ENCODE results near the gene RHOD. TPM values are rescaled to one million over a fixed set of nuclear protein-coding genes. Genes with fewer than 3 reads are reported as not detected.

Gene RHOD
- total and polyA plus RNA-seq, 2 experiments from 2014 or later: 43.3 to 77.6 TPM

DNA sequence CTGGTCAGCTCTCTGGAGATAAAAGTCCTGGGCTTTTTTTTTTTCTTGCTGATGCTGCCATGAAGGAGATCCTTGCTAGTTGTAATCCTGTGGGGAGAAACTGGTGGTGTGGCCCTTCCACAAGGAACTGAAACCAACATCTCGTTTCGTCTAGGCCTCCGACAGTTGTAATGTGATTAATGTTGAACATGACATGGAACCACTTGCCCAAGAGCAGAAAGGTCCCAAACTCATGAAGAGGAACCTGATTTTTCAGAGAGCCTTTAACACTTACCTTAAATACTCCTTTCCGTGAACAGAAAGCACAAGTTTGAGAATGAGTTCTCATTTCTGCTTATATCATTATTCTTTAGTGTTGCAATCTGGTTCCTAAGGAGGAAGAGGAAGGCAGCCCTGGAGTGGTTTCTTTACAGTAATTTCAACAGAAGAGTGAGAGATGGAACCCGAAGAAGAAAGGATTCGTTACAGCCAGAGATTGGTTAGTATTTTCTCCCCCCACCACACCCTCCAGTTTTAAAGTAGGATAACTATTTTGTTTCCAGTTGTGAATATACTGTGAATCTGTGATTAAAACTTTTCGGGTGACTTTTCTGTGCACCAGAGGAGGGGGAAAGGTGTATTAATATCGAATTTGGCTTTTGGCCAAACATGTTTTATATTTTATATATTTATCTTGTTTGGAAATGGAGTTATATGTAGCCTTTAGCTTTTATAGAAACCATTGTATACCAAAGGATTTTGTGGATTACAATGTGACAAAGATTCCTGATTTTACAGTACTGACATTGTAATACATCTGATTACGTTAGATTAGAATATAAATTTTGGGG, 64.4 kb downstream of the RHOD start:
- peak overlapping the region; percentile 99 for H3K27ac ChIP-seq
- 20% methylated on average over 9 of the region's 9 CpGs for WGBS (ENCODE audit: low lambda C conversion rate, missing lambda C conversion rate)
- H3K36me3 ChIP-seq (replicated peaks; ENCODE audit: insufficient read depth, low read depth): no peaks in the 10 kb centered on the region
- H3K27me3 ChIP-seq: no peaks in the 10 kb centered on the region
- no peaks in the 10 kb centered on the region for H3K9me2 ChIP-seq (replicated peaks; ENCODE audit: insufficient read depth)
- no peak overlapping the region for H2AFZ ChIP-seq
- peaks cover 17% of the 10 kb centered on the region for H3K4me1 ChIP-seq (ENCODE audit: insufficient read depth)
- no peak for TF ChIP-seq EZH2 (IDR thresholded peaks at IDR 0.05; ENCODE audit: borderline replicate concordance)
- TF ChIP-seq, protein P1, sequence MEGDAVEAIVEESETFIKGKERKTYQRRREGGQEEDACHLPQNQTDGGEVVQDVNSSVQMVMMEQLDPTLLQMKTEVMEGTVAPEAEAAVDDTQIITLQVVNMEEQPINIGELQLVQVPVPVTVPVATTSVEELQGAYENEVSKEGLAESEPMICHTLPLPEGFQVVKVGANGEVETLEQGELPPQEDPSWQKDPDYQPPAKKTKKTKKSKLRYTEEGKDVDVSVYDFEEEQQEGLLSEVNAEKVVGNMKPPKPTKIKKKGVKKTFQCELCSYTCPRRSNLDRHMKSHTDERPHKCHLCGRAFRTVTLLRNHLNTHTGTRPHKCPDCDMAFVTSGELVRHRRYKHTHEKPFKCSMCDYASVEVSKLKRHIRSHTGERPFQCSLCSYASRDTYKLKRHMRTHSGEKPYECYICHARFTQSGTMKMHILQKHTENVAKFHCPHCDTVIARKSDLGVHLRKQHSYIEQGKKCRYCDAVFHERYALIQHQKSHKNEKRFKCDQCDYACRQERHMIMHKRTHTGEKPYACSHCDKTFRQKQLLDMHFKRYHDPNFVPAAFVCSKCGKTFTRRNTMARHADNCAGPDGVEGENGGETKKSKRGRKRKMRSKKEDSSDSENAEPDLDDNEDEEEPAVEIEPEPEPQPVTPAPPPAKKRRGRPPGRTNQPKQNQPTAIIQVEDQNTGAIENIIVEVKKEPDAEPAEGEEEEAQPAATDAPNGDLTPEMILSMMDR (IDR thresholded peaks at IDR 0.05; ENCODE audit: poor library complexity): no peak
- TF ChIP-seq EZH2phosphoT487 (IDR thresholded peaks at IDR 0.05; ENCODE audit: low read depth, severe bottlenecking, unreplicated experiment): no peak
- peaks cover 65% of the 10 kb centered on the region for H3K79me2 ChIP-seq
- no peaks in the 10 kb centered on the region for H3K9me3 ChIP-seq (ENCODE audit: low read depth)
- peak overlapping the region; percentile 83 for H3K4me2 ChIP-seq
- peak overlapping the region; percentile 72 for H3K4me3 ChIP-seq
- peaks cover 57% of the 10 kb centered on the region for H4K20me1 ChIP-seq (ENCODE audit: insufficient read depth, poor library complexity, severe bottlenecking)
- DNase-seq (ENCODE audit: low spot score): peak; percentile 37

Small RNA genes lying within 50 kb of the gene (microRNA-seq; reads per million reads assigned to microRNA genes)
- gene MIR6860: not detected

Other genes with a start within 250 kb of the RHOD start
- 19.8 and 27.0 TPM in 2 replicates for gene RCE1, start 213.4 kb upstream of the RHOD start, total RNA-seq
- 41.4 and 42.2 TPM in 2 replicates for gene RCE1, start 213.4 kb upstream of the RHOD start, polyA plus RNA-seq
- gene LRFN4, start 199.8 kb upstream of the RHOD start, total RNA-seq: 12.5 and 15.8 TPM in 2 replicates
- 14.3 and 30.2 TPM in 2 replicates for gene LRFN4, start 199.8 kb upstream of the RHOD start, polyA plus RNA-seq
- gene PC, start 98.5 kb upstream of the RHOD start, total RNA-seq: 39.7 and 47.4 TPM in 2 replicates
- 57.9 and 78.1 TPM in 2 replicates for gene PC, start 98.5 kb upstream of the RHOD start, polyA plus RNA-seq
- 1.5 and 3.4 TPM in 2 replicates for gene C11orf86, start 81.5 kb upstream of the RHOD start, total RNA-seq
- gene C11orf86, start 81.5 kb upstream of the RHOD start, polyA plus RNA-seq: 0.34 and 2.6 TPM in 2 replicates
- 0.08 and 0.27 TPM in 2 replicates for gene SYT12, start 33.7 kb upstream of the RHOD start, total RNA-seq
- 0.50 and 1.8 TPM in 2 replicates for gene SYT12, start 33.7 kb upstream of the RHOD start, polyA plus RNA-seq
- 41.3 and 51.2 TPM in 2 replicates for gene KDM2A, start 62.4 kb downstream of the RHOD start, total RNA-seq
- gene KDM2A, start 62.4 kb downstream of the RHOD start, polyA plus RNA-seq: 18.7 and 19.7 TPM in 2 replicates
- 41.4 and 57.3 TPM in 2 replicates for gene GRK2, start 209.6 kb downstream of the RHOD start, total RNA-seq
- 59.6 and 64.1 TPM in 2 replicates for gene GRK2, start 209.6 kb downstream of the RHOD start, polyA plus RNA-seq
- gene ANKRD13D, start 232.5 kb downstream of the RHOD start, total RNA-seq: 22.1 and 25.3 TPM in 2 replicates
- 43.9 and 49.5 TPM in 2 replicates for gene ANKRD13D, start 232.5 kb downstream of the RHOD start, polyA plus RNA-seq
- 27.7 and 29.7 TPM in 2 replicates for gene SSH3, start 246.7 kb downstream of the RHOD start, total RNA-seq
- 49.5 and 66.4 TPM in 2 replicates for gene SSH3, start 246.7 kb downstream of the RHOD start, polyA plus RNA-seq

Measured in hepatocyte (in vitro differentiated cells).